DMS153 (cell line): ENCODE results near the gene TMEM19.

Source experiments
- DNase-seq: peaks from one replicate; lab custom pipeline; 2025; lab: John Stamatoyannopoulos, UW

Gene TMEM19

GRCh38 chr12:71718611-71719010, 32.7 kb downstream of the TMEM19 start:
- no peak for DNase-seq

- no peak for DNase-seq
Observed at GRCh38 chr12:71719647-71720370, 33.9 kb downstream of the TMEM19 start.

GRCh38 chr12:71721783-71722505, 36.1 kb downstream of the TMEM19 start:
- DNase-seq = no peak

- DNase-seq = no peak
Observed at GRCh38 chr12:71725011-71725410, 39.1 kb downstream of the TMEM19 start.

- no peak for DNase-seq
Observed at GRCh38 chr12:71726548-71726947, 40.7 kb downstream of the TMEM19 start.

- no peak for DNase-seq
Observed at GRCh38 chr12:71727958-71728357, 42.1 kb downstream of the TMEM19 start.

GRCh38 chr12:71730936-71731335, 45.1 kb downstream of the TMEM19 start:
- no peak for DNase-seq

- DNase-seq = no peak
Observed at GRCh38 chr12:71731439-71732356, 45.8 kb downstream of the TMEM19 start.

- no peak for DNase-seq
Observed at GRCh38 chr12:71732357-71732712, 46.5 kb downstream of the TMEM19 start.

- DNase-seq = no peak
Observed at GRCh38 chr12:71737197-71737596, 51.3 kb downstream of the TMEM19 start.

GRCh38 chr12:71742998-71743397, 57.1 kb downstream of the TMEM19 start:
- DNase-seq = no peak

GRCh38 chr12:71744522-71745300, 58.8 kb downstream of the TMEM19 start:
- no peak for DNase-seq

GRCh38 chr12:71746974-71747611, 61.2 kb downstream of the TMEM19 start:
- peak; percentile 55 for DNase-seq

GRCh38 chr12:71748081-71748850, 62.4 kb downstream of the TMEM19 start:
- DNase-seq = no peak

GRCh38 chr12:71749666-71750065, 63.8 kb downstream of the TMEM19 start:
- no peak for DNase-seq

- no peak for DNase-seq
Observed at GRCh38 chr12:71752891-71753290, 67.0 kb downstream of the TMEM19 start.
